ENCODE data around the gene PCDHA4. TPM values are rescaled to one million over a fixed set of nuclear protein-coding genes. Genes with fewer than 3 reads are reported as not detected.

The PCDHA4 gene
- total and polyA plus RNA-seq, 9 of the 15 experiments (the other 6 are each of a cell fraction or from before 2014, with no cell fraction given) = not detected

DNA sequence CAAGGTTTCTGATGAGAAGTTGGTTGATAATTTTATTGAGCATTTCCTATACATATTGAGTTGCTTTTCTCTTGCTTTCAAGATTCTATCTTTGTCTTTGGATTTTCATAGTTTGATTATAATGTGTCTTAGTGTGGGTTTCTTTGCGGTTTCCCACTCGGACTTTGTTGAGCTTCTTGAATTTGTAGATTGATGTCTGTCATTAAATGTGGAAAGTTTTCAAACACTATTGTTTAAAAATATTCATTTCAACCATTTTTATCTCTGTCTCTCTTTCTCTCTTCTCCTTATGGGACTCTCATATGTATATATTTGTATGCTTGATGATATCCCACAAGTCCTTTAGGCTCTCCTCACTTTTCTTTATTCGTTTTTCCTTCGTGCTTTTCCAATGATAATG is 39.4 kb upstream of the PCDHA4 start:
- Histone ChIP-seq H3K36me3 (ENCODE audit: control insufficient read depth, insufficient read depth, low read length) (no peaks in the 10 kb centered on the region), H2AFZ (ENCODE audit: low read depth, low read length) (no peak overlapping the region), H3K9me1 (ENCODE audit: control insufficient read depth, insufficient read depth, low read length) (no peaks in the 10 kb centered on the region), H3K4me1 (replicated peaks in 1 of 2; ENCODE audit: control insufficient read depth in 2 of 2, insufficient read depth in 2 of 2, low read length in 2 of 2) (no peaks in the 10 kb centered on the region), H3K9me3 (replicated peaks; ENCODE audit: control insufficient read depth, insufficient read depth, low read depth, low read length) (peaks cover 13% of the 10 kb centered on the region), H3K4me3 (no peak overlapping the region), H3K4me2 (ENCODE audit: insufficient read depth, low read length) (no peak overlapping the region), H3K9ac (ENCODE audit: insufficient read depth in 1 of 2, low read depth in 2 of 2, low read length in 2 of 2) (no peak overlapping the region), H3K27ac (ENCODE audit: extremely low read depth, low read depth, low read length) (no peak overlapping the region), H4K20me1 (replicated peaks; ENCODE audit: control insufficient read depth, insufficient read depth, low read length) (no peaks in the 10 kb centered on the region), H3K27me3 (ENCODE audit: control insufficient read depth in 2 of 2, insufficient read depth in 2 of 2, low read length in 2 of 2) (no peaks in the 10 kb centered on the region), H3K79me2 (ENCODE audit: control insufficient read depth, insufficient read depth, low read length) (no peaks in the 10 kb centered on the region)
- BruUV-seq (replicated peaks) = no TSS peak
- ChIA-PET CTCF (ENCODE audit: low intra/inter-chr PET ratio) (no interaction called here), POLR2A (no interaction called here)
- ATAC-seq (no peak), FAIRE-seq (no peak), DNase-seq (ENCODE audit: extremely low read depth in 1 of 4, low spot score in 3 of 4) (no peak)
- in situ Hi-C loops (cut with MboI) (no loop called here), intact Hi-C loops (cut with micrococcal nuclease) (no loop called here)
- TF ChIP-seq HNRNPK (IDR thresholded peaks at IDR 0.05; ENCODE audit: low read depth, low read length, poor library complexity, severe bottlenecking) (no peak), KDM4B (IDR thresholded peaks at IDR 0.05; ENCODE audit: borderline replicate concordance in 2 of 2, low read depth in 1 of 2) (no peak), SAFB2 (IDR thresholded peaks at IDR 0.05; ENCODE audit: borderline replicate concordance, low read depth, low read length, severe bottlenecking) (no peak), ZNF324 (CRISPR knock-in tag; IDR thresholded peaks at IDR 0.05) (no peak), ESRRB (CRISPR knock-in tag; IDR thresholded peaks at IDR 0.05; ENCODE audit: borderline replicate concordance) (no peak), ETV6 (IDR thresholded peaks at IDR 0.05; ENCODE audit: borderline replicate concordance in 1 of 2, low read depth in 2 of 2, low read length in 1 of 2) (no peak), ETV6 (CRISPR knock-in tag; IDR thresholded peaks at IDR 0.05; ENCODE audit: borderline replicate concordance) (no peak), DACH1 (IDR thresholded peaks at IDR 0.05; ENCODE audit: partially characterized antibody) (no peak), SMARCA4 (IDR thresholded peaks at IDR 0.05) (no peak), SP2 (IDR thresholded peaks at IDR 0.05; ENCODE audit: extremely low read depth, low read depth, low read length, poor library complexity, severe bottlenecking) (no peak), ZNF24 (IDR thresholded peaks at IDR 0.05) (no peak), DMBX1 (CRISPR knock-in tag; IDR thresholded peaks at IDR 0.05; ENCODE audit: borderline replicate concordance) (no peak), NFATC3 (IDR thresholded peaks at IDR 0.05) (no peak)
- TF ChIP-seq, protein P1, sequence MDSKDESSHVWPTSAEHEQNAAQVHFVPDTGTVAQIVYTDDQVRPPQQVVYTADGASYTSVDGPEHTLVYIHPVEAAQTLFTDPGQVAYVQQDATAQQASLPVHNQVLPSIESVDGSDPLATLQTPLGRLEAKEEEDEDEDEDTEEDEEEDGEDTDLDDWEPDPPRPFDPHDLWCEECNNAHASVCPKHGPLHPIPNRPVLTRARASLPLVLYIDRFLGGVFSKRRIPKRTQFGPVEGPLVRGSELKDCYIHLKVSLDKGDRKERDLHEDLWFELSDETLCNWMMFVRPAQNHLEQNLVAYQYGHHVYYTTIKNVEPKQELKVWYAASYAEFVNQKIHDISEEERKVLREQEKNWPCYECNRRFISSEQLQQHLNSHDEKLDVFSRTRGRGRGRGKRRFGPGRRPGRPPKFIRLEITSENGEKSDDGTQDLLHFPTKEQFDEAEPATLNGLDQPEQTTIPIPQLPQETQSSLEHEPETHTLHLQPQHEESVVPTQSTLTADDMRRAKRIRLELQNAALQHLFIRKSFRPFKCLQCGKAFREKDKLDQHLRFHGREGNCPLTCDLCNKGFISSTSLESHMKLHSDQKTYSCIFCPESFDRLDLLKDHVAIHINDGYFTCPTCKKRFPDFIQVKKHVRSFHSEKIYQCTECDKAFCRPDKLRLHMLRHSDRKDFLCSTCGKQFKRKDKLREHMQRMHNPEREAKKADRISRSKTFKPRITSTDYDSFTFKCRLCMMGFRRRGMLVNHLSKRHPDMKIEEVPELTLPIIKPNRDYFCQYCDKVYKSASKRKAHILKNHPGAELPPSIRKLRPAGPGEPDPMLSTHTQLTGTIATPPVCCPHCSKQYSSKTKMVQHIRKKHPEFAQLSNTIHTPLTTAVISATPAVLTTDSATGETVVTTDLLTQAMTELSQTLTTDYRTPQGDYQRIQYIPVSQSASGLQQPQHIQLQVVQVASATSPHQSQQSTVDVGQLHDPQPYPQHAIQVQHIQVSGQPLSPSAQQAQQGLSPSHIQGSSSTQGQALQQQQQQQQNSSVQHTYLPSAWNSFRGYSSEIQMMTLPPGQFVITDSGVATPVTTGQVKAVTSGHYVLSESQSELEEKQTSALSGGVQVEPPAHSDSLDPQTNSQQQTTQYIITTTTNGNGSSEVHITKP (IDR thresholded peaks at IDR 0.05; ENCODE audit: partially characterized antibody) = no peak
- TF ChIP-seq, protein P2, sequence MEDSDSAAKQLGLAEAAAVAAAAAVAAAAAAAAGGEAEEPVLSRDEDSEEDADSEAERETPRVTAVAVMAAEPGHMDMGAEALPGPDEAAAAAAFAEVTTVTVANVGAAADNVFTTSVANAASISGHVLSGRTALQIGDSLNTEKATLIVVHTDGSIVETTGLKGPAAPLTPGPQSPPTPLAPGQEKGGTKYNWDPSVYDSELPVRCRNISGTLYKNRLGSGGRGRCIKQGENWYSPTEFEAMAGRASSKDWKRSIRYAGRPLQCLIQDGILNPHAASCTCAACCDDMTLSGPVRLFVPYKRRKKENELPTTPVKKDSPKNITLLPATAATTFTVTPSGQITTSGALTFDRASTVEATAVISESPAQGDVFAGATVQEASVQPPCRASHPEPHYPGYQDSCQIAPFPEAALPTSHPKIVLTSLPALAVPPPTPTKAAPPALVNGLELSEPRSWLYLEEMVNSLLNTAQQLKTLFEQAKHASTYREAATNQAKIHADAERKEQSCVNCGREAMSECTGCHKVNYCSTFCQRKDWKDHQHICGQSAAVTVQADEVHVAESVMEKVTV (CRISPR knock-in tag; IDR thresholded peaks at IDR 0.05) = no peak
- TF ChIP-seq, protein P3, sequence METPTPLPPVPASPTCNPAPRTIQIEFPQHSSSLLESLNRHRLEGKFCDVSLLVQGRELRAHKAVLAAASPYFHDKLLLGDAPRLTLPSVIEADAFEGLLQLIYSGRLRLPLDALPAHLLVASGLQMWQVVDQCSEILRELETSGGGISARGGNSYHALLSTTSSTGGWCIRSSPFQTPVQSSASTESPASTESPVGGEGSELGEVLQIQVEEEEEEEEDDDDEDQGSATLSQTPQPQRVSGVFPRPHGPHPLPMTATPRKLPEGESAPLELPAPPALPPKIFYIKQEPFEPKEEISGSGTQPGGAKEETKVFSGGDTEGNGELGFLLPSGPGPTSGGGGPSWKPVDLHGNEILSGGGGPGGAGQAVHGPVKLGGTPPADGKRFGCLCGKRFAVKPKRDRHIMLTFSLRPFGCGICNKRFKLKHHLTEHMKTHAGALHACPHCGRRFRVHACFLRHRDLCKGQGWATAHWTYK (CRISPR knock-in tag; IDR thresholded peaks at IDR 0.05) = no peak
- 0% methylated on average over 4 of the region's 4 CpGs for WGBS (ENCODE audit: insufficient coverage, low coverage, missing lambda C conversion rate)

Data from K562 (cell line).